Ovary (tissue), 3 donors: ENCODE measurements around the gene FOXK2.

ENCODE experiments used
- CTCF ChIP-seq, 3 donors: fragments of 450-650 bp in 2 of 3; fragments of 200-600 bp in 1 of 3; IDR thresholded peaks; one replicate each; pipeline versions ENCODE4 v1.5.1 to v1.8.0; 2016 to 2022; ENCODE audit warnings: antibody characterized with exemption in 3 of 3, mild to moderate bottlenecking in 1 of 3
- EP300 ChIP-seq: sonication (generic); formaldehyde crosslinking; IDR thresholded peaks from one replicate; pipeline ENCODE4 v1.6.1; 2017; ENCODE audit warnings: antibody characterized with exemption
- POLR2A ChIP-seq: fragments of 450-650 bp; IDR thresholded peaks from one replicate; pipeline ENCODE4 v1.6.1; 2017; ENCODE audit warnings: antibody characterized with exemption, mild to moderate bottlenecking, moderate library complexity
- donor health status: DM: no; HTN: no; CAD: no.

GRCh38 chr17:82494236-82495055 lies 25.1 kb upstream of the FOXK2 start:
- TF ChIP-seq POLR2A: peak; percentile 20
- TF ChIP-seq CTCF (IDR thresholded peaks at IDR 0.05): peak; percentile 79 to 91 (median 91)
- no peak for TF ChIP-seq EP300
